Lower leg skin (tissue), 3 donors: Measurements from ENCODE around the gene CEACAM3.

Experiments used
- POLR2A ChIP-seq, 2 donors: fragments of 450-650 bp; IDR thresholded peaks; one replicate each; pipeline ENCODE4 v1.6.1; 2016 to 2017; ENCODE audit warnings: antibody characterized with exemption in 2 of 2, mild to moderate bottlenecking in 1 of 2, moderate library complexity in 1 of 2
- TF ChIP-seq, protein P1 (sequence below), 3 donors: fragments of 450-650 bp; IDR thresholded peaks; one replicate each; pipeline ENCODE4 v1.5.1; 2016; ENCODE audit warnings: antibody characterized with exemption in 3 of 3, mild to moderate bottlenecking in 3 of 3, moderate library complexity in 2 of 3

DNA sequence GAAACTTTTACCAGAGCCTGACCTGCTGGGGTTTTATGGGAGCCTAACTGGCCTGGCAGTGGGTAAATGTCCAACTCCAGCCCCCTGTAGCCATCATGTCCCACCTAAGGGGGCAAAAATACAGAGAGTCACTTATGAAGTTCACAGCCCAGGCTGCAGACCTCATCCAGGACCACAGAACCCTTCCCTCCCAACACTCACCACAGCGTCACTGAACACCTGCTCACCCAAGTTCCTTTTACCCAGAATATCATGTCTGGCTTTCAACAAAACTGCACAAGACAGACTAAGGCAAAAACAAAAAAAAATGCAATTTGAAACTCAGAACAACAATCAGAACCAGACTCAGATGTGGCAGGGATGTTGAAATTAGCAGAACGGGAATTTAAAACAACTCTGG is 6.4 kb downstream of the CEACAM3 start:
- TF ChIP-seq, protein P1, sequence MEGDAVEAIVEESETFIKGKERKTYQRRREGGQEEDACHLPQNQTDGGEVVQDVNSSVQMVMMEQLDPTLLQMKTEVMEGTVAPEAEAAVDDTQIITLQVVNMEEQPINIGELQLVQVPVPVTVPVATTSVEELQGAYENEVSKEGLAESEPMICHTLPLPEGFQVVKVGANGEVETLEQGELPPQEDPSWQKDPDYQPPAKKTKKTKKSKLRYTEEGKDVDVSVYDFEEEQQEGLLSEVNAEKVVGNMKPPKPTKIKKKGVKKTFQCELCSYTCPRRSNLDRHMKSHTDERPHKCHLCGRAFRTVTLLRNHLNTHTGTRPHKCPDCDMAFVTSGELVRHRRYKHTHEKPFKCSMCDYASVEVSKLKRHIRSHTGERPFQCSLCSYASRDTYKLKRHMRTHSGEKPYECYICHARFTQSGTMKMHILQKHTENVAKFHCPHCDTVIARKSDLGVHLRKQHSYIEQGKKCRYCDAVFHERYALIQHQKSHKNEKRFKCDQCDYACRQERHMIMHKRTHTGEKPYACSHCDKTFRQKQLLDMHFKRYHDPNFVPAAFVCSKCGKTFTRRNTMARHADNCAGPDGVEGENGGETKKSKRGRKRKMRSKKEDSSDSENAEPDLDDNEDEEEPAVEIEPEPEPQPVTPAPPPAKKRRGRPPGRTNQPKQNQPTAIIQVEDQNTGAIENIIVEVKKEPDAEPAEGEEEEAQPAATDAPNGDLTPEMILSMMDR (IDR thresholded peaks at IDR 0.05), result no peak
- no peak for TF ChIP-seq POLR2A (IDR thresholded peaks at IDR 0.05)
